HG03108 (cell line): ENCODE data around the gene MRGPRG.

Experiments used
- ATAC-seq: cut with Tn5 transposase; IDR thresholded peaks from one replicate; pipeline ENCODE4 v1.9.1; 2021; ENCODE audit warnings: moderate library complexity; ENCODE audit not compliant: unreplicated experiment

MRGPRG gene

DNA sequence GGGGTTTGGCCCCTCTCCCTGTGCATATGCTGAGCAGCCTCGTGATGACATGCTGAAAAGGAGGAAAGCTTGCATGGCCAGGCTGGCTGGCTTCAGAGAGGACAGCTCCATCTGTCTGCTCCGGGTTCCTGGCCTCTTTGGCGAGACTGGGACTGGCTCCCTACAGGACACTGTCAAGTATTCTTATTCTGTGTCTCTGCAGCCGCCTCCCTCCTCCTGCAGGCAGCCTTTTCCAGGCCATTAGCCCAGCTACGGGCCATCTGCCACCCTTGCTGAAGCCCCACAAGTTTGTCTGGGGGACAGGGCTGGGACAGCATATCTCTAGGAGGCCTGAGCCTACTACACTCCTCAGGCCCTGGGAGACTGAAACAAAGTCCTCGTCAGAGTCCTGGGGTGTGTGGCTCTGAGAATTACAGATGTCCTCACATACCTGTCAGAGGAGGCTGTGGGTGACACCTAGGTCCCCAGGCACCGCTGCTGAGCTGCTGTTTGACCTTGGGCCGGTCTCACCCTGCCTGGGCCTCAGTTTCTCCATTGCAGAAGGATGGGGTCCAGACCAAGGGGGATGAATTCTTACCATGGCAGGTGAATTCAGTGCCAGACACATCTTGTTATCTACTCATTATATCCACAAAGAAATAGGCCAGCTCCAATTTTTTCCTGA lies 11.0 kb downstream of the MRGPRG start:
- no peak for ATAC-seq

GRCh38 chr11:3206922-3207204 lies 11.8 kb downstream of the MRGPRG start:
- no peak for ATAC-seq

DNA sequence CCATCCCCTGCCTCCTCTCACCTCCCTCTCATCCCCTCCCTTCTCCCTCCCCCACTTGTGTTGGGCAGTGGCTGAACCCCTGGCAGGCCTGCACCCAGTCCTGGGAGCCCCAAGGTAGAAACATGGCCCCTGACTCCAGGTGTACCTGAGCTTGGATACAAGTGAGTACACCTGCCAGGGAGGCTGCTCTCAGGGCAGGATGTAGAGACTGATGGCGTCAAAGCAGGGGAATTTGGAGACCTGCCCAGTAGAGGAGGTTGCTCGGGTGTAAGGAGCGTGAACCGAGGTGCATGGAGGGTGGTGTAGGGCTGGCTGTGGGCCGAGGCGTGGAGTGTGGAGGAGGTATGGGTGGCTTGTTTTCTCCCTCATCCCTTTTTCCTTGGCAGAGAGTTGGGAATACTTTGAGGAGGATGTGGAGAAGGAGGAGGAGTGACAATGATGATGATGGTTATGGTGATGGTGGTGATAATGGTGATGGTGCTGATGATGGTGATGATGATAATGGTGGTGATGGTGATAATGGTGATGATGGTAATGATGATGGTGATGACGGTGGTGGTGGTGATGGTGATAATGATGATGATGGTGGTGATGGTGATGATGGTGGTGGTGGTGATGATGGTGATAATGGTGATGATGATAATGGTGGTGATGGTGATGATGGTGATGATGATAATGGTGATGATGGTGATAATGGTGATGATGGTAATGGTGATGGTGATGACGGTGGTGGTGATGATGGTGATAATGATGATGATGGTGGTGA lies 12.3 kb downstream of the MRGPRG start:
- no peak for ATAC-seq

GRCh38 chr11:3205261-3206155 lies 13.1 kb downstream of the MRGPRG start:
- no peak for ATAC-seq

- no peak for ATAC-seq
Measured at GRCh38 chr11:3204141-3205015, 14.2 kb downstream of the MRGPRG start.

DNA sequence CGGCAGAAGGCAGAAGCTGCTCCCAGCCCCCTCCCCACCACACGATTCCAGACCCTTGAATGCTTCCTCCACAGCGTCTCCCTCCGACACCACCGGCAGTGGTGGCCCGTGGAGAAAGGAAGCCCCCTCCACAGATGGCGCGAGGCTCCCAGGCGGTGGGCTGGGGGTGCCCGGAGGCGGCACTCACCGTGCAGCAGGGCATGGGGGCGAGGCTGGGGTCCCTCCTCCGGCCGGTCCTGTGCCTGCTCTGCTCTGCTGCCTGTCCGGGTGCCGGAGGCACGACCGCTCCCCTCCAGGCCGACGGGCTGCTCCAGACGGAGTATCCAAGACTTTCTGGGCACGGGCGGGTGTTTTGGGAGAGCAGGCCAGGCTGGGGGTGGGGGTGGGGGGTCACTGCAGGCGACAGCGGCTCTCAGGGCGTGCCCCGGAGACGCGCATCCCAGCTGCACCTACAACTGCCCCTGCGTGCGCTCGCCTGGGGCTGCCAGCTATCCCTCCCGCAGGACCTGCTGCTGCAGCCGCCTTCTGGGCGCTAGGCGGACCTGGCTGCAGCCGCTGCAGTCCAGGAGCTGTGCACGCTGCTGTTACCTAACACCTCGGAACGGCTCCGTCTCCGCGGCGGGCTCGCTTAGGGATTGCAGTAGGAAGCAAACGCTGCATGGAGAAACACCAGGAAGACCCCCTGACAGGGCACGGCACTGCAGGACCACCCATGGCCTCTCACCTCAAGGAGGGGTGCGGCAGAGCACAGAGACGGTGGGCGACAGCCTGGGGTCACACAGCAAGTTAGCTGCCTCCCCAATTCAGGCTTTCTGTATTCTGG lies 15.2 kb downstream of the MRGPRG start:
- ATAC-seq: no peak

GRCh38 chr11:3202759-3203158 lies 15.9 kb downstream of the MRGPRG start:
- no peak for ATAC-seq

GRCh38 chr11:3202305-3202704 lies 16.3 kb downstream of the MRGPRG start:
- ATAC-seq: no peak

DNA sequence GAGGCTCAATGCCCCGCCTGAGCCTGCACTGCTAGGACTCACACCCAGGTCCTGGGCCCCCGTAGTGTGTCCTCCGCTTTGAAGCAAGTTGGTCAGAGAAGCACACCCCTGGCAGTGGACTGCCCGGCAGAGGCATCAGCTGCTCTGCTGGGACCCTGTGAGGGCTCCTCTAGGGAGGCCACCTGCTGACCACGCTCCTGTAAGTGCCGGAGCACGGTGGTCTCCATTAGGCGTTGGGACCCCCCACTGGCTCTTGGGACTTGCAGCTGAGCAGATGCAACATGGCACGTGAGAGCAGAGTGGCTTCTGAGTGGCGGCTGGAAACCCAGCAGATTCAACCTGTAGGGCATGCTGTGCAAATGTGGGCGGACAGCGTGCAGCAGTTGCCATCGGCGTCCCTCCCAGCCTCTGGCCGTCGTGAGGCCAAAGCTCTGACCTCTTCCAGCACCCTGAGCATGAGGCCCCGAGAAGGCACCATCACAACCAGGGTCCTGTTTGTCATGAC lies 16.9 kb downstream of the MRGPRG start:
- ATAC-seq: no peak

GRCh38 chr11:3201112-3201581 lies 17.5 kb downstream of the MRGPRG start:
- ATAC-seq: no peak

DNA sequence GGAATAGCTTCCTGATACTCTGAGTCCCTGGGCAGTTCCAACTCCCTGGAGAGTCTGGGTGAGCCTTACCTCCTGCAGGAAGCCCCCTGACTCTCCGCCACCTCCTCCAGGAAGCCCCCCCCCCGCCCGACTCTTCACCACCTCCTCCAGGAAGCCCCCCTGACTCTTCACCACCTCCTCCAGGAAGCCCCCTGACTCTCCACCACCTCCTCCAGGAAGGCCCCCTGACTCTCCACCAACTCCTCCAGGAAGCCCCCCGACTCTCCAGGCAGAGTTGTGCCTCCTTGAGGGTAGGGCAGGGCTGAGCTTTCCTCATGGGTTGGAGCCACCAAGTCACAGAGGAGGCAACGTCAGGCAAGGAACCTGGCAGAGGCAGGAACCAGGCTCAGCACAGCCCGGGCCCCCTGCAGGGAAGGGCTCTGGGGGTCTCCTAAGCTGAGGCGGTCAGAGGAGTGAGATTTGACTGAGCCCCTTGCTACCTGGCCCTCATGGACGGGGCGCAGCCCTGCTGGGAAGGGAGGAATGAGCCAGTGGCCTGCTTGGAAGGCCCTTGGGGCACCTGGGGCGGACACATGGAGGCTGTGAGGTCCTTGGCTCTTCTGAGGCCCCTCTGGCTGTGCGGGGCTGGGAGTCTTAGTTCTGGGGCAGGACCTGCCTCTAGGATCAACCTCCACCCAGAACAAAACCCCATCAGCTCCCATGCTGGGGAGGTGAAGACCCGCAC lies 18.1 kb downstream of the MRGPRG start:
- no peak for ATAC-seq

GRCh38 chr11:3199537-3200295 lies 18.9 kb downstream of the MRGPRG start:
- no peak for ATAC-seq

DNA sequence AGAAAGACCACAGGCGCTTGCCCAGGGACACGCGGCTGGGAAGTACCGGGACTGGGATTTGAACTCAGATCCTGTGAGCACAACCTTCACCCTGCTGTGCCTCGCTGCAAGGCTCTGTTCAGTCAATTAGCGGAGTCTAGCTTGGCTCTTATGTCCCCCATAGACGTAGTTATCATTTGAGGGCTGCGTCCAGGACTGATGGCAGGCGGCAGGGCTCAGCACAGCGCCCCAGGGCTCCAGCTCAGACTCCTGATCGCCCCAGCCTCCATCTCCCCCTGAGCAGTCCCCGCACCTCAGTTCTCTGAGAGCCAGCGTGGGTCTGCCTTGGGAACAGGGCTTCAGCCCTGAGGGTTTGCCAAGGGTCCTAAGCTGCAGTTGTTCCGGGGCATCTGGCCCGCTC lies 19.8 kb downstream of the MRGPRG start:
- ATAC-seq: no peak

DNA sequence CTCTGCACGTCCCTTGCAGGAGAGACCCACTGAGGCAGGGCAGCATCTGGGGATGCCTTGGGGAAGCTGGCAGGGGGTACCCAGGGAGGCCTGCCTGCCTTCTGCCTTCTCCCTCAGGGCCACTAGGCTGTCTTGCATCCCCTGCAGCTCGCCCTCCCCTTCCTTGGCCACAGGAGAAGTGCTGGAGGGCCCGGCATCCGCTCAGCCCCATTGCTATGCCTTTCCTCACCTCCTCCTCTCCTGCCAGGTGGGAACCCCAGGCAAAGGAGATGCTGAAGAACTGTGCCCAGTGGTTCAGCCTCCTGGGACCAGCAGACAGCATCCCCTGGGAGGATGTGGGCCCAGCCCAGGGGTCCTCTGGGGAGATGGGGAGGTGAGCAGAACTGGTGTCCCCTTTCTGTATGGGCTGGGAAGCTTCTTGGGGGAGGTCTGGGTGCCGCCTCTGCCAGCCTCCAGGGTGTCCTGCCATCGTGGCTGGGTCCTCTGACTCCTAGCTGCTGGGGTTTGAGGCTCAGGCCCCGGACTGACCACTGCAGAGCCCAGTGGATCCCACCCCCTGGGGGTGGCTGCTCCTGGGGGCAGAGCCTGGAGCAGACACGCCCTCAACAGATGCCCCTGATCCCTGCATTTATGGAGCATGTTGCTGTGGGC lies 20.6 kb downstream of the MRGPRG start:
- ATAC-seq: no peak

GRCh38 chr11:3197044-3197695 lies 21.4 kb downstream of the MRGPRG start:
- no peak for ATAC-seq

- ATAC-seq: no peak
Measured at GRCh38 chr11:3196161-3197043, 22.2 kb downstream of the MRGPRG start.
